Fibroblast of villous mesenchyme (primary cell): ENCODE results near the gene TUFT1. TPM values are rescaled to one million over a fixed set of nuclear protein-coding genes. Genes with fewer than 3 reads are reported as not detected.

Source experiments
- DNase-seq: peaks from one replicate; pipeline ENCODE4 v3.0.0-alpha.2; 2010; ENCODE audit warnings: low read depth
- H3K4me3 ChIP-seq: 2 replicates; pipeline ENCODE4 v1.5.1; 2011; ENCODE audit warnings: low read depth, mild to moderate bottlenecking, low read length
- total RNA-seq: library from RNA; depleted of rRNA; stranded (reverse); fragments of >200 nt; gene quantifications from 2 replicates; pipeline ENCODE4 v1.2.3, GENCODE V29; 2012
- TF ChIP-seq, protein P1 (sequence below): IDR thresholded peaks from 2 replicates; pipeline ENCODE4 v1.5.1; 2012; ENCODE audit warnings: low read depth, mild to moderate bottlenecking, low read length; ENCODE audit not compliant: insufficient read depth

Gene TUFT1
- total RNA-seq, 1 donor = 32.8 TPM

DNA sequence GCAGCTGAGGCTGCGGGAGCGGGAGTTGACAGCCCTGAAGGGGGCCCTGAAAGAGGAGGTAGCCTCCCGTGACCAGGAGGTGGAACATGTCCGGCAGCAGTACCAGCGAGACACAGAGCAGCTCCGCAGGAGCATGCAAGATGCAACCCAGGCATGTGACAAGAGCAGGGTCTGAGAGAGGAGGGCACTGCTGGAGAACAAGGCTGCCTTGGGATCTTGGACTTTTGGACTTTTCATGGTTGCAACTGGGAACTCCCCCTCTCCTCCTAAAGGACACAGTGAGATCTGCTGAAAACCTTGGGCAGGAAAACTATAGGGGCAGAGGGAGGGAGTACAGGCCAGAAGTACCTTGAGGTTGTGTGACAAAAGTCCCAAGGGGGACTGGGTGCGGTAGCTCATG, 15.4 kb upstream of the TUFT1 start:
- no peak for DNase-seq
- TF ChIP-seq, protein P1, sequence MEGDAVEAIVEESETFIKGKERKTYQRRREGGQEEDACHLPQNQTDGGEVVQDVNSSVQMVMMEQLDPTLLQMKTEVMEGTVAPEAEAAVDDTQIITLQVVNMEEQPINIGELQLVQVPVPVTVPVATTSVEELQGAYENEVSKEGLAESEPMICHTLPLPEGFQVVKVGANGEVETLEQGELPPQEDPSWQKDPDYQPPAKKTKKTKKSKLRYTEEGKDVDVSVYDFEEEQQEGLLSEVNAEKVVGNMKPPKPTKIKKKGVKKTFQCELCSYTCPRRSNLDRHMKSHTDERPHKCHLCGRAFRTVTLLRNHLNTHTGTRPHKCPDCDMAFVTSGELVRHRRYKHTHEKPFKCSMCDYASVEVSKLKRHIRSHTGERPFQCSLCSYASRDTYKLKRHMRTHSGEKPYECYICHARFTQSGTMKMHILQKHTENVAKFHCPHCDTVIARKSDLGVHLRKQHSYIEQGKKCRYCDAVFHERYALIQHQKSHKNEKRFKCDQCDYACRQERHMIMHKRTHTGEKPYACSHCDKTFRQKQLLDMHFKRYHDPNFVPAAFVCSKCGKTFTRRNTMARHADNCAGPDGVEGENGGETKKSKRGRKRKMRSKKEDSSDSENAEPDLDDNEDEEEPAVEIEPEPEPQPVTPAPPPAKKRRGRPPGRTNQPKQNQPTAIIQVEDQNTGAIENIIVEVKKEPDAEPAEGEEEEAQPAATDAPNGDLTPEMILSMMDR = no peak
- no peak overlapping the region for H3K4me3 ChIP-seq

DNA sequence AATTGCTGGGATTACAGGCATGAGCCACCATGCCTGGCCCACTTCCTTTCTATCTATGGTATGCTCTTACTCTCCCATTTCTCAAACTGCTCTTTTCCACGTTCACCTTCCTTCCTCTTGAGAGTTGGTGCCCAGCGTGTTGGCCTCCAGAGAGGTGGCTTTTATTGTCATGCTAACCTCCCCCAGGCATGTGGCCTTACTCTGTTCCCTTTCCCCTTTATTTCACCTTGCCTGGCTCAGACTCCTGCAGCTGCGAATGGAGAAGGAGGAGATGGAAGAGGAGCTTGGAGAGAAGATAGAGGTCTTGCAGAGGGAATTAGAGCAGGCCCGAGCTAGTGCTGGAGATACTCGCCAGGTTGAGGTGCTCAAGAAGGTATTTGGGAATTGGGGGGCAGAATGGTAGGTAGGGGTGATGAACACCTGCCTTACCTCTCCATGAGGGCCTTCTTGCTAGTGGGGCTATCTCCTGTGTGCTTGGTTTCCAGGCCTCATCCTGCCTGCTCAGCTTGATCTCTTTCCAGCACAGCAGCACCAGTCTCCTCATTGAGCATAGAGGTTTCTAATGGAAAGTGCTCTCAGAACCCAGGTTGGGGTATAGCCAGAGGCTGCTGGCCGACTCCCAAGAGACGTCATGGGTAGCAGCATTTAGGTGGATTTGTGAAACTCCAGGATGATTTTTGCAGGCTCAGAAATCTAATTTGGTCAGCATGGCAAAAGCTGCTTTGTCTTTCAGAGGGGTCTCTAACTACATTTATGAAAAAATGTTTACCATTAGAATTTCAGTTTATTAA, 13.2 kb upstream of the TUFT1 start:
- no peak overlapping the region for H3K4me3 ChIP-seq
- DNase-seq = no peak
- TF ChIP-seq, protein P1 = no peak

DNA sequence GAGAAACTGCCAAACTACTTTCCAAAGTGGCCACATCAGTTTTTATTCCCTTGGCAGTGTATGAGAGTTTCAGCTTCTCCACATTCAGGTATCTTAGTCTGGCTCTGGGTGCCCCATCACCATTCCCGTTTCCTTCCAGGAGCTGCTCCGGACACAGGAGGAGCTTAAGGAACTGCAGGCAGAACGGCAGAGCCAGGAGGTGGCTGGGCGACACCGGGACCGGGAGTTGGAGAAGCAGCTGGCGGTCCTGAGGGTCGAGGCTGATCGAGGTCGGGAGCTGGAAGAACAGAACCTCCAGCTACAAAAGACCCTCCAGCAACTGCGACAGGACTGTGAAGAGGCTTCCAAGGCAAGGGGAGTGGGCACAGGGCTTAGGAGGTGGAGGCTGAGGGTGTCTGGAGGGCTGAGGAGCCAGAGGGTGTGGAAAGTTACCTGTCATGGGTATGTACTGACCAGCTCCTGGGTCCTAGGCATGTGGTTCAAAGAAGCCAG, 10.9 kb upstream of the TUFT1 start:
- DNase-seq = no peak
- TF ChIP-seq, protein P1 = no peak
- no peak overlapping the region for H3K4me3 ChIP-seq

DNA sequence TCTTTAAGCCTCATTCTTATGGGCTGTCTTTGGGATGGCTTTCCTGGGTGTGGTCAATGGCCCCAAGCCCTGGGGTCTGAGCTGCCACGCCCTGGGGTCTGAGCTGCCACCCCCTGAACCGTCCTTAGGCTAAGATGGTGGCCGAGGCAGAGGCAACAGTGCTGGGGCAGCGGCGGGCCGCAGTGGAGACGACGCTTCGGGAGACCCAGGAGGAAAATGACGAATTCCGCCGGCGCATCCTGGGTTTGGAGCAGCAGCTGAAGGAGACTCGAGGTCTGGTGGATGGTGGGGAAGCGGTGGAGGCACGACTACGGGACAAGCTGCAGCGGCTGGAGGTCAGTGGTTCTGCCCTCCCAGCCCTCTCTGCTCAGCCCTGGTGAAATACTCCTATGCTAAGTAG, 10.3 kb upstream of the TUFT1 start:
- H3K4me3 ChIP-seq = peak overlapping the region; percentile 25

DNA sequence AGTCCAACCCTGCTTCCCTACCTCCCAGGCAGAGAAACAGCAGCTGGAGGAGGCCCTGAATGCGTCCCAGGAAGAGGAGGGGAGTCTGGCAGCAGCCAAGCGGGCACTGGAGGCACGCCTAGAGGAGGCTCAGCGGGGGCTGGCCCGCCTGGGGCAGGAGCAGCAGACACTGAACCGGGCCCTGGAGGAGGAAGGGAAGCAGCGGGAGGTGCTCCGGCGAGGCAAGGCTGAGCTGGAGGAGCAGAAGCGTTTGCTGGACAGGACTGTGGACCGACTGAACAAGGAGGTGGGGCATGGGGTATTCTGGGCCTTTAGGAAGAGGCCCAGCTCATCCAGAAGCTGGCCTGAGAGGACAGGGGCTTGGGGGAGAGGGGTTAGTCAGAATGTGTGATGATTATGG, 9.6 kb upstream of the TUFT1 start:
- H3K4me3 ChIP-seq = no peak overlapping the region
- DNase-seq = no peak
- TF ChIP-seq, protein P1 = no peak

More for the DNA sequence above, 10.3 kb upstream of the TUFT1 start:
- no peak for DNase-seq
- TF ChIP-seq, protein P1 = no peak

DNA sequence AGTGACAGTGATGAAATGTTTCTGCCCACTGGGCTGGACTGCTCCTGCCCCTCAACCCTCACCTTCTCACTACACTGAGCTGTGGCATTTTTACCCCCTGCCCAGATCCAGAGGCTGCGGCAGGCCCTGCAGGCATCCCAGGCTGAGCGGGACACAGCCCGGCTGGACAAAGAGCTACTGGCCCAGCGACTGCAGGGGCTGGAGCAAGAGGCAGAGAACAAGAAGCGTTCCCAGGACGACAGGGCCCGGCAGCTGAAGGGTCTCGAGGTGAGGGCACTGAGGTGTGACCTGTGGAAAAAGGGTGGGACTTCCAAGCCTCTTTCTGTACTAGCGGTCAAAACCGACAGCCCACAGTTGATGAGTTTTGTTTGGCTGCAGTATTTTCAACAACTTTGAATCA, 6.2 kb upstream of the TUFT1 start:
- DNase-seq = no peak
- H3K4me3 ChIP-seq = no peak overlapping the region
- TF ChIP-seq, protein P1 = no peak
